K562 (cell line): Measurements from ENCODE around the gene LDHAL6A. TPM values are rescaled to one million over a fixed set of nuclear protein-coding genes. Genes with fewer than 3 reads are reported as not detected.

ENCODE experiments used
- ATAC-seq: fragments of 200-7000 bp; cut with Tn5 transposase; 3 replicates; pipeline ENCODE4 v1.9.1; 2020; ENCODE audit warnings: moderate library complexity
- BruUV-seq: library from RNA; stranded (reverse); fragments of 400-500 nt; replicated peaks from 2 replicates; lab custom pipeline; 2021; lab: Mats Ljungman, UMichigan
- CTCF ChIA-PET: fragments of 300-600 bp; formaldehyde crosslinking; extraction: SDS; loops from one replicate; lab custom pipeline; 2021; ENCODE audit warnings: low intra/inter-chr PET ratio; lab: Yijun Ruan, JAX
- POLR2A ChIA-PET: fragments of 300-600, 350-650 bp; sonication (Branson Sonifier 250); formaldehyde crosslinking; extraction: SDS; loops from one replicate; lab custom pipeline; 2021; ENCODE audit warnings: antibody characterized with exemption, inconsistent platforms; lab: Yijun Ruan, JAX
- DNase-seq, 4 experiments: peaks; one replicate each; pipeline versions ENCODE4 v3.0.0 to v3.0.0-alpha.2; 2011 to 2018; ENCODE audit warnings: low spot score in 3 of 4, mixed read lengths in 3 of 4; ENCODE audit errors: extremely low read depth in 1 of 4
- FAIRE-seq: peaks from 2 replicates; lab custom pipeline; 2011; peaks lifted over from hg19 to GRCh38; lab: Jason Lieb, UNC
- H2AFZ ChIP-seq: 2 replicates; pipeline ENCODE4 v1.6.0; 2011; ENCODE audit warnings: low read depth, low read length, control low read depth, inconsistent platforms
- H3K27ac ChIP-seq: fragments of 200-600 bp; 3 replicates; pipeline ENCODE4 v1.8.0; 2011; ENCODE audit warnings: low read depth, mild to moderate bottlenecking, control low read depth, inconsistent platforms, low read length, moderate library complexity, mixed read lengths; ENCODE audit errors: extremely low read depth
- H3K27me3 ChIP-seq, 2 experiments: fragments of 300-600 bp in 1 of 2; 2 replicates in 1 of 2; 3 replicates in 1 of 2; pipeline versions ENCODE4 v1.6.0 to v1.8.0; 2011; ENCODE audit warnings: inconsistent platforms in 2 of 2, low read length in 2 of 2, mild to moderate bottlenecking in 1 of 2, mixed read lengths in 1 of 2, moderate library complexity in 1 of 2; ENCODE audit not compliant: control insufficient read depth in 2 of 2, insufficient read depth in 2 of 2
- H3K36me3 ChIP-seq: fragments of 300-600 bp; 3 replicates; pipeline ENCODE4 v1.8.0; 2011; ENCODE audit warnings: mild to moderate bottlenecking, low read length, inconsistent platforms; ENCODE audit not compliant: control insufficient read depth, insufficient read depth
- H3K4me1 ChIP-seq, 2 experiments: fragments of 200-600 bp in 1 of 2; replicated peaks in 1 of 2; 2 replicates in 1 of 2; 3 replicates in 1 of 2; pipeline versions ENCODE4 v1.5.1 to v1.8.0; 2011; ENCODE audit warnings: inconsistent platforms in 2 of 2, low read length in 2 of 2, mild to moderate bottlenecking in 1 of 2, mixed read lengths in 1 of 2, moderate library complexity in 1 of 2; ENCODE audit not compliant: control insufficient read depth in 2 of 2, insufficient read depth in 2 of 2
- H3K4me2 ChIP-seq: 2 replicates; pipeline ENCODE4 v1.6.1; 2011; ENCODE audit warnings: low read length, control low read depth, inconsistent platforms, mixed read lengths; ENCODE audit not compliant: insufficient read depth
- H3K4me3 ChIP-seq: fragments of 200-600 bp; sonication (generic), shearing (Covaris generic); 2 replicates; pipeline ENCODE4 v1.5.1; 2016; ENCODE audit warnings: control low read depth, inconsistent platforms
- H3K79me2 ChIP-seq: fragments of 200-600 bp; 3 replicates; pipeline ENCODE4 v1.8.0; 2011; ENCODE audit warnings: low read length, inconsistent platforms; ENCODE audit not compliant: control insufficient read depth, insufficient read depth
- H3K9ac ChIP-seq, 2 experiments: 2 replicates each; pipeline versions ENCODE4 v1.6.0 to v1.6.1; 2011; ENCODE audit warnings: low read depth in 2 of 2, low read length in 2 of 2, control low read depth in 1 of 2, inconsistent platforms in 1 of 2, mild to moderate bottlenecking in 1 of 2, mixed read lengths in 1 of 2; ENCODE audit not compliant: insufficient read depth in 1 of 2
- H3K9me1 ChIP-seq: one replicate; pipeline ENCODE4 v1.6.0; 2011; ENCODE audit warnings: inconsistent platforms, mild to moderate bottlenecking, low read length, moderate library complexity; ENCODE audit not compliant: control insufficient read depth, insufficient read depth
- H3K9me3 ChIP-seq: replicated peaks from 2 replicates; pipeline ENCODE4 v1.5.1; 2011; ENCODE audit warnings: low read depth, low read length, inconsistent platforms; ENCODE audit not compliant: control insufficient read depth, insufficient read depth
- H4K20me1 ChIP-seq: replicated peaks from 2 replicates; pipeline ENCODE4 v1.6.1; 2011; ENCODE audit warnings: low read length, inconsistent platforms, mixed read lengths; ENCODE audit not compliant: control insufficient read depth, insufficient read depth
- ADNP ChIP-seq: fragments of 200-800 bp; sonication (Bioruptor generic); IDR thresholded peaks from 2 replicates; pipeline ENCODE4 v1.6.1; 2016; ENCODE audit warnings: missing genetic modification characterization, missing compliant biosample characterization
- ASH1L ChIP-seq: fragments of 450-650 bp; IDR thresholded peaks from 2 replicates; pipeline ENCODE4 v1.6.1; 2018; ENCODE audit warnings: borderline replicate concordance, mild to moderate bottlenecking, low read depth; ENCODE audit not compliant: partially characterized antibody
- HSF4 ChIP-seq: fragments of 250-450 bp; sonication (Bioruptor Pico); IDR thresholded peaks from 2 replicates; pipeline ENCODE4 v2.1.2; 2022; ENCODE audit warnings: mild to moderate bottlenecking, moderate library complexity, borderline replicate concordance
- IRF9 ChIP-seq: fragments of 450-650 bp; IDR thresholded peaks from 2 replicates; pipeline ENCODE4 v1.6.1; 2016; ENCODE audit warnings: missing biosample characterization, missing genetic modification characterization
- NFIC ChIP-seq: fragments of 450-650 bp; IDR thresholded peaks from 2 replicates; pipeline ENCODE4 v1.6.1; 2017; ENCODE audit warnings: mild to moderate bottlenecking, inconsistent platforms
- RUNX1 ChIP-seq: sonication (generic); IDR thresholded peaks from 2 replicates; pipeline ENCODE4 v1.6.1; 2016; ENCODE audit warnings: antibody characterized with exemption, low read depth
- ZNF232 ChIP-seq: sonication (generic); formaldehyde crosslinking; IDR thresholded peaks from 2 replicates; pipeline ENCODE4 v1.8.0; 2022; ENCODE audit warnings: mild to moderate bottlenecking, missing genetic modification reagents
- WGBS: fragments of 100-300 bp; shearing (Covaris generic); methylation state at CpG from one replicate; pipeline ENCODE4 v1.1.6; 2016; ENCODE audit warnings: low coverage, mixed read lengths; ENCODE audit not compliant: insufficient coverage; ENCODE audit errors: missing lambda C conversion rate; 5-methylcytosine and 5-hydroxymethylcytosine counted together
- in situ Hi-C: fragments of 300-500 bp; cut with MboI; formaldehyde crosslinking; loops from 4 replicates; pipeline ENCODE4 v1.15.0; 2018; ENCODE audit warnings: inconsistent platforms, mixed read lengths
- intact Hi-C: fragments of 100-400 bp; cut with micrococcal nuclease; formaldehyde crosslinking; loops from 2 replicates; pipeline ENCODE4 v1.14.2; 2022
- polyA plus RNA-seq, 8 experiments: library from polyadenylated mRNA; depleted of rRNA in 4 of 8; stranded (reverse) in 5 of 8; unstranded in 3 of 8; fragments of >200 nt; fragmentation: Nextera tagmentation in 2 of 8; fragmentation: Illumina TruSeq in 1 of 8; extraction: Ambion mirVana in 2 of 8; extraction: Trizol in 1 of 8; gene quantifications; 2 replicates each; pipeline versions ENCODE4 v1.2.1 to v1.2.3, GENCODE V29; 2011 to 2014; ENCODE audit warnings: inconsistent platforms in 1 of 8, missing spikeins in 1 of 8
- total RNA-seq, 7 experiments: library from RNA; depleted of rRNA in 6 of 7; stranded (reverse); fragments of >200 nt in 6 of 7; fragmentation: Illumina TruSeq in 2 of 7; extraction: Trizol in 2 of 7; gene quantifications; 2 replicates each; pipeline versions ENCODE4 v1.2.1 to v1.2.3, GENCODE V29; 2011 to 2021; ENCODE audit warnings: low replicate concordance in 1 of 7
- TF ChIP-seq, protein P1 (sequence below): fragments of 200-800 bp; sonication (Bioruptor generic); IDR thresholded peaks from 2 replicates; pipeline ENCODE4 v1.6.1; 2017; ENCODE audit warnings: missing genetic modification characterization, missing compliant biosample characterization
- TF ChIP-seq, protein P2 (sequence below): fragments of 450-650 bp; formaldehyde crosslinking; IDR thresholded peaks from 2 replicates; pipeline ENCODE4 v1.4.0; 2022; ENCODE audit warnings: missing genetic modification characterization

The LDHAL6A gene
- total and polyA plus RNA-seq, 9 of the 15 experiments (the other 6 are each of a cell fraction or from before 2014, with no cell fraction given): 0.04 TPM; not detected in 8

GRCh38 chr11:18427240-18427639 lies 28.4 kb upstream of the LDHAL6A start:
- Histone ChIP-seq H4K20me1 (no peaks in the 10 kb centered on the region), H3K9me3 (no peaks in the 10 kb centered on the region), H2AFZ (no peak overlapping the region), H3K36me3 (no peaks in the 10 kb centered on the region), H3K4me3 (no peak overlapping the region), H3K27ac (no peak overlapping the region)
- no peak for FAIRE-seq
- 14% methylated on average over 3 of the region's 4 CpGs for WGBS
- intact Hi-C loops: no loop called here
- POLR2A ChIA-PET: interaction anchor here (1.5 to 1.6 kb wide), 2 partner anchors 17 to 31 kb away, joined by 5 read pairs; no protein-coding TSS in a partner anchor
- TF ChIP-seq ASH1L: no peak
- TF ChIP-seq IRF9 (tag): no peak
- TF ChIP-seq NFIC: no peak
- TF ChIP-seq ADNP (tag): no peak
- TF ChIP-seq HSF4 (CRISPR knock-in tag): no peak
- TF ChIP-seq, protein P1, sequence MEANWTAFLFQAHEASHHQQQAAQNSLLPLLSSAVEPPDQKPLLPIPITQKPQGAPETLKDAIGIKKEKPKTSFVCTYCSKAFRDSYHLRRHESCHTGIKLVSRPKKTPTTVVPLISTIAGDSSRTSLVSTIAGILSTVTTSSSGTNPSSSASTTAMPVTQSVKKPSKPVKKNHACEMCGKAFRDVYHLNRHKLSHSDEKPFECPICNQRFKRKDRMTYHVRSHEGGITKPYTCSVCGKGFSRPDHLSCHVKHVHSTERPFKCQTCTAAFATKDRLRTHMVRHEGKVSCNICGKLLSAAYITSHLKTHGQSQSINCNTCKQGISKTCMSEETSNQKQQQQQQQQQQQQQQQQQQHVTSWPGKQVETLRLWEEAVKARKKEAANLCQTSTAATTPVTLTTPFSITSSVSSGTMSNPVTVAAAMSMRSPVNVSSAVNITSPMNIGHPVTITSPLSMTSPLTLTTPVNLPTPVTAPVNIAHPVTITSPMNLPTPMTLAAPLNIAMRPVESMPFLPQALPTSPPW (CRISPR knock-in tag): no peak
- no peak for TF ChIP-seq RUNX1
- no peak for TF ChIP-seq ZNF232 (CRISPR knock-in tag)
- TF ChIP-seq, protein P2, sequence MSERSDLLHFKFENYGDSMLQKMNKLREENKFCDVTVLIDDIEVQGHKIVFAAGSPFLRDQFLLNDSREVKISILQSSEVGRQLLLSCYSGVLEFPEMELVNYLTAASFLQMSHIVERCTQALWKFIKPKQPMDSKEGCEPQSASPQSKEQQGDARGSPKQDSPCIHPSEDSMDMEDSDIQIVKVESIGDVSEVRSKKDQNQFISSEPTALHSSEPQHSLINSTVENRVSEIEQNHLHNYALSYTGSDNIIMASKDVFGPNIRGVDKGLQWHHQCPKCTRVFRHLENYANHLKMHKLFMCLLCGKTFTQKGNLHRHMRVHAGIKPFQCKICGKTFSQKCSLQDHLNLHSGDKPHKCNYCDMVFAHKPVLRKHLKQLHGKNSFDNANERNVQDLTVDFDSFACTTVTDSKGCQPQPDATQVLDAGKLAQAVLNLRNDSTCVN (CRISPR knock-in tag): no peak
- TF ChIP-seq, all 486 proteins: peak for 0
- H3K4me2 ChIP-seq: no peak overlapping the region
- H3K27me3 ChIP-seq: no peaks in the 10 kb centered on the region
- no peak for DNase-seq
- no peaks in the 10 kb centered on the region; a peak in 1 of 5 replicates for H3K4me1 ChIP-seq
- CTCF ChIA-PET: interaction anchor here (0.6 kb wide), 1 partner anchor 452 kb away, joined by 3 read pairs; no protein-coding TSS in a partner anchor
- in situ Hi-C loops: no loop called here
- no TSS peak for BruUV-seq
- H3K79me2 ChIP-seq: no peaks in the 10 kb centered on the region
- no peaks in the 10 kb centered on the region for H3K9me1 ChIP-seq
- H3K9ac ChIP-seq: no peak overlapping the region
- ATAC-seq: no peak
